ENCODE data around the gene GRM1. TPM values are rescaled to one million over a fixed set of nuclear protein-coding genes. Genes with fewer than 3 reads are reported as not detected.

GRM1 gene
- total and polyA plus RNA-seq, 2 donors (not counting 3 experiments of a cell fraction or from before 2014, with no cell fraction given): 0.07 TPM; not detected in 1

DNA sequence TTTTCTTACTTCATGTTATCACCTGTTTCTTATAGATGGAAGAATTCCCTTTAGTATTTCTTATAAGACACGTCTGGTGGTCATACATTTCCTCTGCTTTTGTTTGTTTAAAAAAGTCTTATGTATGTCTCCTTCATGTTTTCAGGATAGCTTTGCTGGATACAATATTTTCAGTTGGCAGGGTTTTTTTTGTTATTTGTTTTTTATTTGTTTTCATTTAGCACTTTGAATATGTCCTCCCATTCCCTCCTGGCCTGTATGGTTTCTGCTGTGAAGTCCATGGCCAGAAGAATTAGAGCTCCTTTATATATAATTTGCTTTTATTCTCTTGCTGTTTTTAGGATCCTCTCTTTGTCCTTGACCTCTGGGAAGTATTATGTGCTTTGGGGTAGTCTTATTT, 432.1 kb downstream of the GRM1 start:
- H3K9me1 ChIP-seq (replicated peaks; ENCODE audit: control insufficient read depth, extremely low read depth, insufficient read depth, low read length): no peaks in the 10 kb centered on the region
- CTCF ChIA-PET: interaction anchor here (1.1 kb wide), 1 partner anchor 64 kb away, joined by 3 read pairs; no protein-coding TSS in a partner anchor
- intact Hi-C loops (cut with micrococcal nuclease): no loop called here
- FAIRE-seq (no peak), DNase-seq (ENCODE audit: low read depth, low spot score) (no peak)
- H3K9ac ChIP-seq (replicated peaks; ENCODE audit: extremely low read depth, insufficient read depth, low read length): no peak overlapping the region
- no peaks in the 10 kb centered on the region for H4K20me1 ChIP-seq (replicated peaks; ENCODE audit: control insufficient read depth, extremely low read depth, insufficient read depth, low read length)
- no TSS peak for BruUV-seq (replicated peaks)
- H3K4me3 ChIP-seq (replicated peaks in 1 of 3; ENCODE audit: insufficient read depth in 1 of 3, low read depth in 1 of 3, low read length in 3 of 3): no peak overlapping the region
- POLR2A ChIA-PET: no interaction called here
- TF ChIP-seq, protein P1, sequence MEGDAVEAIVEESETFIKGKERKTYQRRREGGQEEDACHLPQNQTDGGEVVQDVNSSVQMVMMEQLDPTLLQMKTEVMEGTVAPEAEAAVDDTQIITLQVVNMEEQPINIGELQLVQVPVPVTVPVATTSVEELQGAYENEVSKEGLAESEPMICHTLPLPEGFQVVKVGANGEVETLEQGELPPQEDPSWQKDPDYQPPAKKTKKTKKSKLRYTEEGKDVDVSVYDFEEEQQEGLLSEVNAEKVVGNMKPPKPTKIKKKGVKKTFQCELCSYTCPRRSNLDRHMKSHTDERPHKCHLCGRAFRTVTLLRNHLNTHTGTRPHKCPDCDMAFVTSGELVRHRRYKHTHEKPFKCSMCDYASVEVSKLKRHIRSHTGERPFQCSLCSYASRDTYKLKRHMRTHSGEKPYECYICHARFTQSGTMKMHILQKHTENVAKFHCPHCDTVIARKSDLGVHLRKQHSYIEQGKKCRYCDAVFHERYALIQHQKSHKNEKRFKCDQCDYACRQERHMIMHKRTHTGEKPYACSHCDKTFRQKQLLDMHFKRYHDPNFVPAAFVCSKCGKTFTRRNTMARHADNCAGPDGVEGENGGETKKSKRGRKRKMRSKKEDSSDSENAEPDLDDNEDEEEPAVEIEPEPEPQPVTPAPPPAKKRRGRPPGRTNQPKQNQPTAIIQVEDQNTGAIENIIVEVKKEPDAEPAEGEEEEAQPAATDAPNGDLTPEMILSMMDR (IDR thresholded peaks at IDR 0.05; ENCODE audit: extremely low read depth in 1 of 2, insufficient read depth in 1 of 2, low read depth in 1 of 2, low read length in 2 of 2): no peak
- TF ChIP-seq POLR2A (IDR thresholded peaks at IDR 0.05; ENCODE audit: low read depth, low read length) (no peak), GATA2 (IDR thresholded peaks at IDR 0.05; ENCODE audit: insufficient read depth, insufficient read length, low read depth, low read length) (no peak), POLR2AphosphoS5 (IDR thresholded peaks at IDR 0.05; ENCODE audit: insufficient read depth, low read depth, low read length) (no peak)
- H2AFZ ChIP-seq (ENCODE audit: low read depth, low read length): no peak overlapping the region
- H3K36me3 ChIP-seq (ENCODE audit: control insufficient read depth in 2 of 2, extremely low read depth in 1 of 2, insufficient read depth in 2 of 2, low read length in 2 of 2): no peaks in the 10 kb centered on the region
- H3K27me3 ChIP-seq (ENCODE audit: control insufficient read depth in 2 of 2, insufficient read depth in 2 of 2, low read length in 2 of 2): no peaks in the 10 kb centered on the region
- H3K4me2 ChIP-seq (ENCODE audit: insufficient read depth, low read length): no peak overlapping the region
- dilution Hi-C loops (cut with MboI; ENCODE audit: extremely low pct_ligation_motif_present, low sequenced_read_pairs): no loop called here
- H3K79me2 ChIP-seq (ENCODE audit: control insufficient read depth, insufficient read depth, low read length): no peaks in the 10 kb centered on the region
- no peak overlapping the region for H3K27ac ChIP-seq (ENCODE audit: insufficient read depth, low read depth, low read length)
- no peaks in the 10 kb centered on the region for H3K4me1 ChIP-seq (ENCODE audit: control insufficient read depth, extremely low read depth, insufficient read depth, low read length)
- H3K9me3 ChIP-seq (replicated peaks; ENCODE audit: control insufficient read depth, insufficient read depth, low read length): no peaks in the 10 kb centered on the region

DNA sequence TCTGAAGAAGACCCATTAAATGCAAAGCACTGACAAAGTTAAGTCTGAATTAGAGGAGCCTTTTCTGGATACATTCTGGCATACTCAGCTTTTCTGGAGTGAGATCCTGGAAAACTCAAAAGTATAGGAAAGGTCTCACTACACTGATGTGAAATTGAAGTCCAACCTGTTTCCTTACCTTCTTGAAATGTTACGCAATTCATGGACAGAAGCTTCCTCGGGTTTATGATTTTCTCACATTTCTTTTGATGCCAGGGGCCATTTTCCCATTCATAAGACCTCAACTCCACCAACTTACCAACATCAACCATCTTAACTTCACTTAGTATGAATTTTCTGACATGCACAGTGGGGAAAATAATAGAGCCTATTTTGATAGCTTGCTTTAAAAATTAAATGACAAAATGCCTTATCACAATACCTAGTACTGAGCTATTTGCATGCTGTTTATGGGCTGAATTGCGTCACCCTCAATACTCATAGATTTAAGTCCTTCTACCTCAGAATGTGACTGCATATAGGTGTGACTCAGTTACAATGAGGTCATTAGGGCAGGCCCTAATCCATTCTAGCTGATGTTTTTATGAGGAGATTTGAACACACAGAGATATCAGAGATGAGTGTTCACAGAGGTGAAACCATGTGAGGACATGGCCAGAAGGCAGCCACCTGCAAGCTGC, 441.4 kb downstream of the GRM1 start:
- CTCF ChIA-PET: no interaction called here
- no peak for TF ChIP-seq POLR2A (IDR thresholded peaks at IDR 0.05; ENCODE audit: low read depth, low read length)
- no peak for TF ChIP-seq EZH2 (IDR thresholded peaks at IDR 0.05; ENCODE audit: borderline replicate concordance, low read depth, low read length, severe bottlenecking)
- TF ChIP-seq MYC (IDR thresholded peaks at IDR 0.05; ENCODE audit: low read depth, low read length): no peak
- TF ChIP-seq, protein P2, sequence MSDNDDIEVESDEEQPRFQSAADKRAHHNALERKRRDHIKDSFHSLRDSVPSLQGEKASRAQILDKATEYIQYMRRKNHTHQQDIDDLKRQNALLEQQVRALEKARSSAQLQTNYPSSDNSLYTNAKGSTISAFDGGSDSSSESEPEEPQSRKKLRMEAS (IDR thresholded peaks at IDR 0.05; ENCODE audit: insufficient read depth, insufficient read length): no peak
- TF ChIP-seq, protein P1 (IDR thresholded peaks at IDR 0.05; ENCODE audit: extremely low read depth in 1 of 2, insufficient read depth in 1 of 2, low read depth in 1 of 2, low read length in 2 of 2): no peak
- no peak for TF ChIP-seq FOS (IDR thresholded peaks at IDR 0.05; ENCODE audit: borderline replicate concordance, insufficient read depth, low read length)
- no peak for TF ChIP-seq POLR2AphosphoS5 (IDR thresholded peaks at IDR 0.05; ENCODE audit: insufficient read depth, low read depth, low read length)
- no peak for TF ChIP-seq GATA2 (IDR thresholded peaks at IDR 0.05; ENCODE audit: insufficient read depth, insufficient read length, low read depth, low read length)
- no peak for TF ChIP-seq JUN (IDR thresholded peaks at IDR 0.05; ENCODE audit: borderline replicate concordance, insufficient read depth, insufficient read length, low read depth)
- intact Hi-C loops (cut with micrococcal nuclease): no loop called here
- Histone ChIP-seq H3K79me2 (ENCODE audit: control insufficient read depth, insufficient read depth, low read length) (no peaks in the 10 kb centered on the region), H3K9me3 (replicated peaks; ENCODE audit: control insufficient read depth, insufficient read depth, low read length) (no peaks in the 10 kb centered on the region), H3K36me3 (ENCODE audit: control insufficient read depth in 2 of 2, extremely low read depth in 1 of 2, insufficient read depth in 2 of 2, low read length in 2 of 2) (no peaks in the 10 kb centered on the region), H3K4me3 (replicated peaks in 1 of 3; ENCODE audit: insufficient read depth in 1 of 3, low read depth in 1 of 3, low read length in 3 of 3) (no peak overlapping the region), H3K9me1 (replicated peaks; ENCODE audit: control insufficient read depth, extremely low read depth, insufficient read depth, low read length) (no peaks in the 10 kb centered on the region), H3K4me1 (ENCODE audit: control insufficient read depth, extremely low read depth, insufficient read depth, low read length) (no peaks in the 10 kb centered on the region), H2AFZ (ENCODE audit: low read depth, low read length) (no peak overlapping the region), H3K9ac (replicated peaks; ENCODE audit: extremely low read depth, insufficient read depth, low read length) (no peak overlapping the region), H4K20me1 (replicated peaks; ENCODE audit: control insufficient read depth, extremely low read depth, insufficient read depth, low read length) (no peaks in the 10 kb centered on the region), H3K4me2 (ENCODE audit: insufficient read depth, low read length) (no peak overlapping the region), H3K27me3 (ENCODE audit: control insufficient read depth in 2 of 2, insufficient read depth in 2 of 2, low read length in 2 of 2) (no peaks in the 10 kb centered on the region), H3K27ac (ENCODE audit: insufficient read depth, low read depth, low read length) (no peak overlapping the region)
- FAIRE-seq: no peak
- POLR2A ChIA-PET: no interaction called here
- DNase-seq (ENCODE audit: low read depth, low spot score): no peak
- dilution Hi-C loops (cut with MboI; ENCODE audit: extremely low pct_ligation_motif_present, low sequenced_read_pairs): no loop called here
- no TSS peak for BruUV-seq (replicated peaks)

Data from endothelial cell of umbilical vein (primary cell).